Adipose tissue (tissue), 3 donors: ENCODE measurements around the gene UCN. TPM values are rescaled to one million over a fixed set of nuclear protein-coding genes. Genes with fewer than 3 reads are reported as not detected.
"Not testable (repeated sequence)": the region's sequence is repeated elsewhere in the genome, so short reads cannot be mapped to it uniquely, and the experiment has no call there.

ENCODE experiments used
- H3K27ac ChIP-seq: one replicate; pipeline ENCODE4 v1.5.1; 2013; ENCODE audit warnings: low read depth, low read length
- WGBS, 3 donors: extraction: QIAGEN DNeasy Blood & Tissue Kit; methylation state at CpG; one replicate each; pipeline ENCODE4 v1.1.7; 2013; 5-methylcytosine and 5-hydroxymethylcytosine counted together
- polyA plus RNA-seq, 3 donors: library from polyadenylated mRNA; stranded (reverse); fragments of 200-250 nt; gene quantifications; one replicate each; pipeline ENCODE4 v1.2.3, GENCODE V29; 2013
- donor health status: healthy with polysubstance abuse.
- donor health status: Bipolar disorder and iron deficiency.
- donor health status: healthy.

Gene UCN
- polyA plus RNA-seq, 3 donors = 0.83 to 1.8 (median 1.7) TPM

GRCh38 chr2:27296481-27296880 is 11.8 kb downstream of the UCN start:
- 41 to 56% (median 46%) methylated on average over 4 of the region's 4 CpGs for WGBS, 3 donors

GRCh38 chr2:27294928-27295327 is 13.3 kb downstream of the UCN start:
- 82 to 91% (median 85%) methylated on average over 8 of the region's 8 CpGs for WGBS, 3 donors
- no peak overlapping the region for H3K27ac ChIP-seq

More at GRCh38 chr2:27296481-27296880, 11.8 kb downstream of the UCN start:
- no peak overlapping the region for H3K27ac ChIP-seq

- no peak overlapping the region for H3K27ac ChIP-seq
- WGBS, 3 donors = 41 to 58% (median 53%) methylated on average over 6 of the region's 6 CpGs
Observed at GRCh38 chr2:27291865-27292264, 16.4 kb downstream of the UCN start.

- no peak overlapping the region for H3K27ac ChIP-seq
- WGBS, 3 donors = 64 to 87% (median 79%) methylated on average over 5 of the region's 5 CpGs
Observed at GRCh38 chr2:27290549-27290948, 17.7 kb downstream of the UCN start.

GRCh38 chr2:27288610-27289009 is 19.6 kb downstream of the UCN start:
- H3K27ac ChIP-seq = no peak overlapping the region
- 21 to 50% (median 22%) methylated on average over 3 of the region's 3 CpGs for WGBS, 3 donors

GRCh38 chr2:27285481-27285880 is 22.8 kb downstream of the UCN start:
- WGBS, 3 donors = 68 to 80% (median 72%) methylated on average over 6 of the region's 6 CpGs
- no peak overlapping the region for H3K27ac ChIP-seq

GRCh38 chr2:27284996-27285395 is 23.2 kb downstream of the UCN start:
- no peak overlapping the region for H3K27ac ChIP-seq
- WGBS, 3 donors = 82 to 94% (median 94%) methylated on average over 1 of the region's 1 CpG

- no peak overlapping the region for H3K27ac ChIP-seq
- WGBS, 3 donors = 36 to 44% (median 42%) methylated on average over 5 of the region's 5 CpGs
Observed at GRCh38 chr2:27282892-27283291, 25.4 kb downstream of the UCN start.

- 62 to 73% (median 64%) methylated on average over 5 of the region's 5 CpGs for WGBS, 3 donors
- H3K27ac ChIP-seq = no peak within 1 kb of the TSS
Observed at GRCh38 chr2:27281855-27282559, 26.2 kb downstream of the UCN start, which contains the start of gene TRIM54. TRIM54 (plus strand) TSS chr2:27282429; CDS start chr2:27282732, 303 bp downstream.

GRCh38 chr2:27281442-27281841 is 26.8 kb downstream of the UCN start:
- 67 to 81% (median 80%) methylated on average over 3 of the region's 3 CpGs for WGBS, 3 donors
- no peak overlapping the region for H3K27ac ChIP-seq

- 62 to 87% (median 71%) methylated on average over 3 of the region's 3 CpGs for WGBS, 3 donors
- H3K27ac ChIP-seq = no peak overlapping the region
Observed at GRCh38 chr2:27280826-27281225, 27.4 kb downstream of the UCN start.

GRCh38 chr2:27278010-27278409 is 30.2 kb downstream of the UCN start:
- H3K27ac ChIP-seq = no peak overlapping the region
- WGBS, 3 donors = 67 to 72% (median 68%) methylated on average over 1 of the region's 1 CpG

GRCh38 chr2:27275211-27276150 is 32.8 kb downstream of the UCN start, which contains the start of gene DNAJC5G:
DNAJC5G (plus strand) TSS chr2:27275433; CDS start chr2:27276729, 1,296 bp downstream.
- no peak within 1 kb of the TSS for H3K27ac ChIP-seq
- whole genome bisulfite sequencing, 3 donors = 68 to 84% (median 82%) methylated on average over 31 to 39 of the region's 39 CpGs

GRCh38 chr2:27272537-27273522 is 35.4 kb downstream of the UCN start:
- WGBS, 3 donors = 62 to 82% (median 80%) methylated on average over 15 of the region's 15 CpGs
- H3K27ac ChIP-seq = not testable (repeated sequence)

GRCh38 chr2:27271631-27272340 is 36.5 kb downstream of the UCN start:
- WGBS, 3 donors = 57 to 68% (median 67%) methylated on average over 11 of the region's 11 CpGs
- H3K27ac ChIP-seq = no peak overlapping the region

- no peak overlapping the region for H3K27ac ChIP-seq
- WGBS, 3 donors = 60 to 77% (median 65%) methylated on average over 2 of the region's 2 CpGs
Observed at GRCh38 chr2:27270670-27271069, 37.6 kb downstream of the UCN start.

- no peak overlapping the region for H3K27ac ChIP-seq
- 82 to 86% (median 83%) methylated on average over 3 of the region's 3 CpGs for WGBS, 3 donors
Observed at GRCh38 chr2:27270131-27270530, 38.1 kb downstream of the UCN start.
